Upper lobe of right lung (tissue), 1 donor: Measurements from ENCODE around the gene HSD17B1. TPM values are rescaled to one million over a fixed set of nuclear protein-coding genes. Genes with fewer than 3 reads are reported as not detected.

Source experiments
- ATAC-seq: fragments of 200-7000 bp; cut with Tn5 transposase; one replicate; pipeline ENCODE4 v1.9.1; 2020; ENCODE audit warnings: mild to moderate bottlenecking, moderate library complexity
- DNase-seq: peaks from one replicate; pipeline ENCODE4 v3.0.0-alpha.2; 2020
- H3K27ac ChIP-seq: fragments of 200-600 bp; one replicate; pipeline ENCODE4 v1.8.0; 2022
- H3K27me3 ChIP-seq: fragments of 200-600 bp; one replicate; pipeline ENCODE4 v1.8.0; 2022; ENCODE audit warnings: mild to moderate bottlenecking
- H3K36me3 ChIP-seq: fragments of 200-600 bp; one replicate; pipeline ENCODE4 v1.8.0; 2022
- H3K4me1 ChIP-seq: fragments of 200-600 bp; one replicate; pipeline ENCODE4 v1.8.0; 2022
- H3K4me3 ChIP-seq: fragments of 200-600 bp; one replicate; pipeline ENCODE4 v1.8.0; 2022; ENCODE audit warnings: mild to moderate bottlenecking
- H3K9me3 ChIP-seq: fragments of 200-600 bp; one replicate; pipeline ENCODE4 v1.8.0; 2022
- CTCF ChIP-seq: fragments of 200-600 bp; IDR thresholded peaks from one replicate; pipeline ENCODE4 v1.8.0; 2022; ENCODE audit warnings: antibody characterized with exemption
- intact Hi-C: fragments of 100-400 bp; cut with DNase I; formaldehyde crosslinking; loops from one replicate; pipeline ENCODE4 v1.11.0; 2022
- total RNA-seq: library from RNA; stranded (reverse); fragmentation: NEBNext Ultra II Directional; extraction: Animal tissue kit (Norgen Biotek cat#: 25700); gene quantifications from one replicate; pipeline ENCODE4 v1.2.1, GENCODE V29; 2021
- donor health status: DM: no; HTN: yes; CAD: no; lungs with severe emphysema.

The HSD17B1 gene
- total RNA-seq, 1 donor from 2014 or later: 1.4 TPM

GRCh38 chr17:42525221-42525620, 27.5 kb upstream of the HSD17B1 start:
- peaks cover 8% of the 10 kb centered on the region for H3K36me3 ChIP-seq
- H3K4me1 ChIP-seq: peaks cover 60% of the 10 kb centered on the region
- DNase-seq: no peak
- TF ChIP-seq CTCF: no peak
- no peak for ATAC-seq
- H3K9me3 ChIP-seq: no peaks in the 10 kb centered on the region
- no peak overlapping the region for H3K4me3 ChIP-seq
- no peak overlapping the region for H3K27ac ChIP-seq
- intact Hi-C loops: no loop called here
- H3K27me3 ChIP-seq: no peaks in the 10 kb centered on the region

GRCh38 chr17:42526031-42526444, 26.7 kb upstream of the HSD17B1 start:
- ATAC-seq (peak; percentile 21), DNase-seq (no peak)
- Histone ChIP-seq H3K27me3 (no peaks in the 10 kb centered on the region), H3K4me3 (no peak overlapping the region), H3K4me1 (peaks cover 60% of the 10 kb centered on the region), H3K27ac (no peak overlapping the region), H3K9me3 (no peaks in the 10 kb centered on the region), H3K36me3 (peaks cover 8% of the 10 kb centered on the region)
- no peak for TF ChIP-seq CTCF
- intact Hi-C loops: no loop called here

GRCh38 chr17:42527932-42528331, 24.8 kb upstream of the HSD17B1 start:
- Histone ChIP-seq H3K4me3 (no peak overlapping the region), H3K36me3 (no peaks in the 10 kb centered on the region), H3K4me1 (peaks cover 48% of the 10 kb centered on the region), H3K27me3 (no peaks in the 10 kb centered on the region), H3K9me3 (no peaks in the 10 kb centered on the region), H3K27ac (no peak overlapping the region)
- no peak for ATAC-seq
- intact Hi-C loops: no loop called here
- no peak for TF ChIP-seq CTCF
- DNase-seq: no peak

GRCh38 chr17:42529061-42529460, 23.7 kb upstream of the HSD17B1 start:
- no peak for TF ChIP-seq CTCF
- no peaks in the 10 kb centered on the region for H3K27me3 ChIP-seq
- no peak for ATAC-seq
- intact Hi-C loops: no loop called here
- no peak for DNase-seq
- H3K9me3 ChIP-seq: no peaks in the 10 kb centered on the region
- H3K4me1 ChIP-seq: peaks cover 43% of the 10 kb centered on the region
- no peaks in the 10 kb centered on the region for H3K36me3 ChIP-seq
- H3K4me3 ChIP-seq: no peak overlapping the region
- H3K27ac ChIP-seq: no peak overlapping the region

GRCh38 chr17:42530952-42531454, 21.7 kb upstream of the HSD17B1 start:
- ATAC-seq: no peak
- Histone ChIP-seq H3K4me1 (peaks cover 44% of the 10 kb centered on the region), H3K36me3 (no peaks in the 10 kb centered on the region), H3K27me3 (no peaks in the 10 kb centered on the region), H3K4me3 (no peak overlapping the region), H3K27ac (peak overlapping the region; percentile 79), H3K9me3 (no peaks in the 10 kb centered on the region)
- no peak for DNase-seq
- intact Hi-C loops: no loop called here
- no peak for TF ChIP-seq CTCF
